ENCODE measurements around the gene IL27RA. TPM values are rescaled to one million over a fixed set of nuclear protein-coding genes. Genes with fewer than 3 reads are reported as not detected.

Gene IL27RA
- total RNA-seq, 1 experiment from 2014 or later = 13.6 TPM

- H4K5ac ChIP-seq (ENCODE audit: insufficient read length, low read depth, low read length) = no peak overlapping the region
- H3K9me3 Mint-ChIP-seq = no peaks in the 10 kb centered on the region; a peak in 2 of 5 replicates
- TF ChIP-seq CTCF (conservative IDR thresholded peaks at IDR 0.05) = no peak
Measured at GRCh38 chr19:14063105-14063504, 31.5 kb downstream of the IL27RA start.

More at GRCh38 chr19:14063105-14063504, 31.5 kb downstream of the IL27RA start:
- Histone ChIP-seq H3K14ac (ENCODE audit: insufficient read depth, low read length) (no peak overlapping the region), H3K4me1 (ENCODE audit: insufficient read depth, low read length) (no peaks in the 10 kb centered on the region; the same call in 1 of the 2 replicates), H3K23ac (ENCODE audit: insufficient read length, low read depth, low read length) (no peak overlapping the region), H2BK12ac (ENCODE audit: insufficient read length, low read depth, low read length) (no peak overlapping the region), H3K18ac (ENCODE audit: insufficient read length, low read depth, low read length) (no peak overlapping the region), H2BK20ac (ENCODE audit: low read depth, low read length, poor library complexity, severe bottlenecking) (no peak overlapping the region), H4K91ac (ENCODE audit: insufficient read length, low read depth, low read length) (no peak overlapping the region), H3K27me3 (ENCODE audit: insufficient read depth, low read length) (peaks cover 7% of the 10 kb centered on the region), H2BK15ac (ENCODE audit: low read depth, low read length) (no peak overlapping the region), H3K4me2 (ENCODE audit: insufficient read depth, insufficient read length, low read length) (no peak overlapping the region), H3K4ac (ENCODE audit: low read depth, low read length) (no peak overlapping the region), H3K27ac (ENCODE audit: insufficient read length, low read depth, low read length) (no peak overlapping the region), H2AFZ (ENCODE audit: low read length) (no peak overlapping the region), H3K23me2 (ENCODE audit: insufficient read length, low read depth, low read length, poor library complexity, severe bottlenecking) (peaks cover 4% of the 10 kb centered on the region), H2BK120ac (ENCODE audit: low read depth, low read length, poor library complexity, severe bottlenecking) (no peak overlapping the region), H4K8ac (replicated peaks; ENCODE audit: insufficient read length, low read depth, low read length) (no peak overlapping the region), H4K20me1 (ENCODE audit: control insufficient read depth, insufficient read depth, insufficient read length) (no peaks in the 10 kb centered on the region), H3T11ph (ENCODE audit: low read length) (no peak overlapping the region), H3K79me1 (ENCODE audit: insufficient read depth, low read depth, low read length, poor library complexity, severe bottlenecking) (no peaks in the 10 kb centered on the region), H3K9ac (ENCODE audit: extremely low read depth, insufficient read length, low read length) (no peak overlapping the region), H2AK5ac (ENCODE audit: insufficient read length, low read length) (no peak overlapping the region), H3K9me3 (ENCODE audit: control insufficient read depth, low read depth, low read length) (no peaks in the 10 kb centered on the region), H2BK5ac (ENCODE audit: insufficient read length, low read length) (no peak overlapping the region), H3K79me2 (ENCODE audit: insufficient read depth, low read length) (no peaks in the 10 kb centered on the region), H3K56ac (ENCODE audit: insufficient read length, low read depth, low read length) (no peak overlapping the region)
- WGBS (ENCODE audit: extremely low coverage, insufficient read length, low lambda C conversion rate) = no CpG with 5 or more reads among the region's 7 CpGs
- H3K36me3 Mint-ChIP-seq (ENCODE audit: insufficient read depth in 1 of 3, low read depth in 3 of 3) = no peaks in the 10 kb centered on the region
- H3K4me1 Mint-ChIP-seq = peaks cover 6 to 14% of the 10 kb centered on the region in 2 experiments; a peak in 3 of 4 replicates
- no peak overlapping the region for H3K4me3 Mint-ChIP-seq
- H3K27me3 Mint-ChIP-seq (ENCODE audit: low read depth) = peaks cover 35% of the 10 kb centered on the region
- no peak overlapping the region for H3K27ac Mint-ChIP-seq
- no peak for DNase-seq
